Cerebellar cortex (tissue), 1 donor: ENCODE measurements around the gene ABCB1.
"Not testable (repeated sequence)": the region's sequence is repeated elsewhere in the genome, so short reads cannot be mapped to it uniquely, and the experiment has no call there.

ENCODE experiments used
- DNase-seq: peaks from one replicate; pipeline ENCODE4 v3.0.0-alpha.2; 2015; ENCODE audit warnings: low spot score

ABCB1 gene

GRCh38 chr7:87471473-87471872 lies 129.2 kb downstream of the ABCB1 start:
- no peak for DNase-seq

DNA sequence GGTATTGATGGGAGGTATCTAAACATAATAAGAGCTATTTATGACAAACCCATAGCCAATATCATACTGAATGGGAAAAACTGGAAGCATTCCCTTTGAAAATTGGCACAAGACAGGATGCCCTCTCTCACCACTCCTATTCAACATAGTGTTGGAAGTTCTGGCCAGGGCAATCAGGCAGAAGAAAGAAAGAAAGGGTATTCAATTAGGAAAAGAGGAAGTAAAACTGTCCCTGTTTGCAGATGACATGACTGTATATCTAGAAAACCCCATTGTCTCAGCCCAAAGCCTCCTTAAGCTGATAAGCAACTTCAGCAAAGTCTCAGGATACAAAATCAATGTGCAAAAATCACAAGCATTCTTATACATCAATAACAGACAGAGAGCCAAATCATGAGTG lies 131.5 kb downstream of the ABCB1 start:
- DNase-seq: not testable (repeated sequence)

- not testable (repeated sequence) for DNase-seq
These were observed 135.2 kb downstream of the ABCB1 start for GRCh38 chr7:87465534-87465880.

DNA sequence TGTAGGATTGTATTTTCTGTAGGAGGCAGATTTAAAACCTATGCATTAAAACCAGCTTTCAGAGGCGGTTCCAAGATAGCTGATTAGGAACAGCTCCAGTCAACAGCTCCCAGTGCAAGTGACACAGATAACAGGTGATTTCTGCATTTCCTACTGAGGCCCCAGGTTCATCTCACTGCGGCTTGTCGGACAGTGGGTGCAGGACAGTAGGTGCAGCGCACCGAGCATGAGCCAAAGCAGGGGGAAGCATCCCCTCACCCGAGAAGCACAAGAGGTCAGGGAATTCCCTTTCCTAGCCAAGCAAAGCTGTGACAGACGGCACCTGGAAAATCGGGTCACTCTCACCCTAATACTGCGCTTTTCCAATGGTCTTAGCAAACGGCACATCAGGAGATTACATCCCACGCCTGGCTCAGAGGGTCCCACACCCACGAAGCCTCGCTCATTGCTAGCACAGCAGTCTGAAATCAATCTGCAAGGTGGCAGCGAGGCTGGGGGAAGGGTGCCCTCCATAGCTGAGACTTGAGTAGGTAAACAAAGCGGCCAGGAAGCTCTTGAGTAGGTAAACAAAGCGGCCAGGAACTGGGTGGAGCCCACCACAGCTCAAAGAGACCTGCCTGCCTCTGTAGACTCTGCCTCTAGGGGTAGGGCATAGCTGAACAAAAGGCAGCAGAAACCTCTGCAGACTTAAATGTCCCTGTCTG lies 135.7 kb downstream of the ABCB1 start:
- not testable (repeated sequence) for DNase-seq

GRCh38 chr7:87463982-87464381 lies 136.7 kb downstream of the ABCB1 start:
- no peak for DNase-seq

DNA sequence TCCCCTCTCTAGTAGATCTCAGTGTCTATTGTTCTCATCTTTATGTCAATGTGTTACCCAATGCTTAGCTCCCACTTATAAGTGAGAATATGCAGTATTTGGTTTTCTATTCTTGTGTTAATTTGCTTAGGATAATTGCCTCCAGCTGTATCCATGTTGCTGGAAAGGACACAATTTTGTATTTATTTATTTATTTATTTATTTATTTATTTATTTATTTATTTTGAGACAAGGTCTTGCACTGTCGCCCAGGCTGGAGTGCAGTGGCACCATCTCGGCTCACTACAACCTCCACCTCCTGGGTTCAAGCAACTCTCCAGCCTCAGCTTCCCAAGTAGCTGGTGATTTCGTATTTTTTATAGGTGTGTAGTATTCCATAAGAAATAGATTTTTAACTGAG lies 140.2 kb downstream of the ABCB1 start:
- DNase-seq: not testable (repeated sequence)

DNA sequence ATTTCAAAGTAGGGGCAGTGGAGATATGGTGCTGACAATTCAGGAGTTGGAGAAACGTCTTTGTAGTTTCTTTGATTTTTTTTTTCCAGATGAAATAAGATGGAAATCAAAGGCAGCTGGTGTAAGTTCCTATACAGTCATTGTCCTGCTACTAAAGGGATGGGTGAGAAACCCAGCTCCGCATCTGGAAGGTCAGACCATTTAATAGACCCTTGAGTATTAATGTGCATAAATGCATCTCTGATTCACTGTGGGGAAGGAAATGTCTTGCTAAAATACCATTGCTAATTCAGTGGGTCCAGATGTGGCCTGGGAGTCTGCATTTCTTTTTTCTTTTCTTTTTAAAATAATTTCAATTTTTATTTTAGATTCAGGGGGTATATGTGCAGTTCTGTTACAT lies 140.7 kb downstream of the ABCB1 start:
- DNase-seq: no peak

DNA sequence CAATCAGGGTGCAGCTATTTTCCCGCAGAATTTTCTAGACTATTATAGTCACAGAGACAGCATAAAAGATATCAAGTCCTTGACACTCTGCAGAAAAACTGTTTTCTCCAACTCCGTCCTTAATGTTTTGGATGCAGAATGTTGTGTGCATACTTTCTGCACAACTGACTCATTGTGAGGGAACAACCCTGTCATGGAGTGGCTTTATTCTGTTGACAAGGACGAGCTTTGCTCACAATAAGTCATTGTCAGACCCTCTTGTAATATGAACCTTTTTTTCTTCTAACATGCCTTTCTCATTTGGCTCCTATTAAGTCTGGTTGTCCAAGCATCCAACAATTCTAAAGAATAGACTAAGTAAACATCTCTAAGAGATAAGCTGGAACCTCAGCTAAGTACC lies 142.5 kb downstream of the ABCB1 start:
- DNase-seq: no peak

GRCh38 chr7:87456247-87456646 lies 144.4 kb downstream of the ABCB1 start:
- no peak for DNase-seq
